ENCODE results near the gene NSL1.

NSL1 gene

DNA sequence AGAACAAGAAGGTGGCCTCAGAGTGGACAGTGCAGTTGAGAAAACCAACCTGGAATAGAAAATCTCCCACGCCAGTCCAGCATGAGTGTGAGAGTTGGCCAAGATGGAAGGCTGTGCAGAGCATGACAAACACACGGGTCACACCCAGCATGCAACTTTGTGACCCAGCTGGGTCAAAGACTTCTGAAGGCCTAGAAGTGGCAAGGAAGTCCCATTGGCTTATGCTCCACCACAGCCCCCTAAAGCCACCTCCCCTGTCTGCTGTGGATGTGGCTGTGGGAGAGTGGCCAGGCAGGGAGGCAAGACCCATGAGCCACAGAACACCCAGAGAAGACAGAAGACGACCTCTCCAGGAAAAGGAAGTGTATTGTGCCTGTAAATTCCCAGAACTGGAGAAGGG, 105.5 kb downstream of the NSL1 start:
- Histone ChIP-seq H3K9ac (ENCODE audit: low read depth, low read length) (no peak overlapping the region), H3K27ac (ENCODE audit: low read length) (no peak overlapping the region), H4K20me1 (ENCODE audit: insufficient read depth, low read length) (no peaks in the 10 kb centered on the region), H3K4me3 (ENCODE audit: low read depth in 1 of 2, low read length in 2 of 2) (no peak overlapping the region), H2AFZ (ENCODE audit: low read depth, low read length) (no peak overlapping the region), H3K79me2 (ENCODE audit: insufficient read depth, low read length) (no peaks in the 10 kb centered on the region), H3K4me1 (ENCODE audit: insufficient read depth, low read length) (peaks cover 9% of the 10 kb centered on the region; the same call in 1 of the 2 replicates), H3K4me2 (ENCODE audit: insufficient read depth, low read length) (no peak overlapping the region), H3K36me3 (ENCODE audit: insufficient read depth, low read length) (no peaks in the 10 kb centered on the region), H3K9me3 (ENCODE audit: insufficient read depth, low read length, severe bottlenecking) (no peaks in the 10 kb centered on the region), H3K27me3 (ENCODE audit: insufficient read depth, low read length, poor library complexity) (no peaks in the 10 kb centered on the region)
- DNase-seq = no peak
- TF ChIP-seq, protein P1, sequence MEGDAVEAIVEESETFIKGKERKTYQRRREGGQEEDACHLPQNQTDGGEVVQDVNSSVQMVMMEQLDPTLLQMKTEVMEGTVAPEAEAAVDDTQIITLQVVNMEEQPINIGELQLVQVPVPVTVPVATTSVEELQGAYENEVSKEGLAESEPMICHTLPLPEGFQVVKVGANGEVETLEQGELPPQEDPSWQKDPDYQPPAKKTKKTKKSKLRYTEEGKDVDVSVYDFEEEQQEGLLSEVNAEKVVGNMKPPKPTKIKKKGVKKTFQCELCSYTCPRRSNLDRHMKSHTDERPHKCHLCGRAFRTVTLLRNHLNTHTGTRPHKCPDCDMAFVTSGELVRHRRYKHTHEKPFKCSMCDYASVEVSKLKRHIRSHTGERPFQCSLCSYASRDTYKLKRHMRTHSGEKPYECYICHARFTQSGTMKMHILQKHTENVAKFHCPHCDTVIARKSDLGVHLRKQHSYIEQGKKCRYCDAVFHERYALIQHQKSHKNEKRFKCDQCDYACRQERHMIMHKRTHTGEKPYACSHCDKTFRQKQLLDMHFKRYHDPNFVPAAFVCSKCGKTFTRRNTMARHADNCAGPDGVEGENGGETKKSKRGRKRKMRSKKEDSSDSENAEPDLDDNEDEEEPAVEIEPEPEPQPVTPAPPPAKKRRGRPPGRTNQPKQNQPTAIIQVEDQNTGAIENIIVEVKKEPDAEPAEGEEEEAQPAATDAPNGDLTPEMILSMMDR (IDR thresholded peaks at IDR 0.05; ENCODE audit: borderline replicate concordance, extremely low read depth, low read length, poor library complexity, severe bottlenecking) = no peak
- no peak for TF ChIP-seq EZH2 (IDR thresholded peaks at IDR 0.05; ENCODE audit: borderline replicate concordance, low read depth, low read length, severe bottlenecking)
- no peak for ATAC-seq (ENCODE audit: insufficient read depth, low read depth)

DNA sequence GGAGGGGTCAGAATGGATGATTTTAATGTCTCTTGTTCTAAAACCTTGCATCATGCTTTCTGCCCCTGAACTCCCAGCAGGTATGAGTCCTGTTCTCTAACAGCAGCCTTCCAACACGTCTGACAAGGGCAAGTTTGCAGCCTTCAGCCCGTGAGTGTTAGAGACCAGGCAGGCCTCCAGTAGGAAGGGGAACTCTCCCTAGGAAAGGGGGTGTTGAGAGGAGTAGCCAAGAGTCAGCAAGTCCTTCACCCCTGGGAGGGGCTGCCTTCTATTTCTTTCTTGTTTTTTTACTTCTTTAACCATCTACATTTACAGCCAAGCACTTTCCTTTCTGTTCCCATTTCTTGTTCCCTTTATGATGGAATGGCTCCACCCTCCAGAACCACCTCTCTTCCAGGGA, 106.1 kb downstream of the NSL1 start:
- no peak overlapping the region for H3K27ac ChIP-seq (ENCODE audit: low read length)
- H3K79me2 ChIP-seq (ENCODE audit: insufficient read depth, low read length) = no peaks in the 10 kb centered on the region
- no peak overlapping the region for H3K4me3 ChIP-seq (ENCODE audit: low read depth in 1 of 2, low read length in 2 of 2)
- no peak for TF ChIP-seq EZH2 (IDR thresholded peaks at IDR 0.05; ENCODE audit: borderline replicate concordance, low read depth, low read length, severe bottlenecking)
- TF ChIP-seq, protein P1 (IDR thresholded peaks at IDR 0.05; ENCODE audit: borderline replicate concordance, extremely low read depth, low read length, poor library complexity, severe bottlenecking) = no peak
- H3K9me3 ChIP-seq (ENCODE audit: insufficient read depth, low read length, severe bottlenecking) = no peaks in the 10 kb centered on the region
- H3K9ac ChIP-seq (ENCODE audit: low read depth, low read length) = no peak overlapping the region
- ATAC-seq (ENCODE audit: insufficient read depth, low read depth) (no peak), DNase-seq (no peak)
- H2AFZ ChIP-seq (ENCODE audit: low read depth, low read length) = no peak overlapping the region
- H3K27me3 ChIP-seq (ENCODE audit: insufficient read depth, low read length, poor library complexity) = no peaks in the 10 kb centered on the region
- H3K4me1 ChIP-seq (ENCODE audit: insufficient read depth, low read length) = peaks cover 9% of the 10 kb centered on the region; the same call in 1 of the 2 replicates
- no peak overlapping the region for H3K4me2 ChIP-seq (ENCODE audit: insufficient read depth, low read length)
- H4K20me1 ChIP-seq (ENCODE audit: insufficient read depth, low read length) = no peaks in the 10 kb centered on the region
- H3K36me3 ChIP-seq (ENCODE audit: insufficient read depth, low read length) = no peaks in the 10 kb centered on the region

DNA sequence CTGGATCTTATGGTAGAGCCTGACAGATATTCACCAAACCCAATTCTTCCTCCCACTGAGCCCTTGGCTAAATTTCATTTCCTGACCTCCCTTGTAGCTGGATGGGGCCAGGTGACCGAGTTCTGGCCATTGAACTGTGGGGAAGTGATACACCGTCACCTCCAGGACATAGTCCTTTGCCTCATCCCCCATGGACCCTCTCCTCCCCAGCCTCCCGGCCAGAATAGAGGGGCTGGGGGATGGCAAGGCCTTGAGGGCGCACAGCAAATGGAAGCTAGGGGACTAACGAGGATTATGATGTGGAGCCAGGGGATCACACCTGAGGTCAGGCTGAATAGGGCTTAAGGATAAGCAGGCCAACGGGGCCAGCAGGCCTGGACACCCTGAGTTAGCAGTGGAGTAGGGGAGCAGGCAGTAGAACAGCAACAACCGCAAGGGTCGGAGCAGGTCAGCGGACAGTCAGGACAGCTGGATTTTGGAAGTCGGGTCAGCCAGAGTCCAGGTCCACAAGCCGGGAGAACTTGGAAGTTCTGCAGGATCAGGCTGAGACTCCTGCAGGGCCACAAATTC, 107.0 kb downstream of the NSL1 start:
- Histone ChIP-seq H3K9ac (ENCODE audit: low read depth, low read length) (no peak overlapping the region), H2AFZ (ENCODE audit: low read depth, low read length) (no peak overlapping the region), H3K27me3 (ENCODE audit: insufficient read depth, low read length, poor library complexity) (no peaks in the 10 kb centered on the region), H3K36me3 (ENCODE audit: insufficient read depth, low read length) (no peaks in the 10 kb centered on the region), H3K27ac (ENCODE audit: low read length) (no peak overlapping the region), H3K4me3 (ENCODE audit: low read depth in 1 of 2, low read length in 2 of 2) (no peak overlapping the region), H4K20me1 (ENCODE audit: insufficient read depth, low read length) (no peaks in the 10 kb centered on the region), H3K4me1 (ENCODE audit: insufficient read depth, low read length) (peaks cover 9% of the 10 kb centered on the region; the same call in 1 of the 2 replicates), H3K9me3 (ENCODE audit: insufficient read depth, low read length, severe bottlenecking) (no peaks in the 10 kb centered on the region), H3K79me2 (ENCODE audit: insufficient read depth, low read length) (no peaks in the 10 kb centered on the region), H3K4me2 (ENCODE audit: insufficient read depth, low read length) (no peak overlapping the region)
- no peak for ATAC-seq (ENCODE audit: insufficient read depth, low read depth)
- TF ChIP-seq EZH2 (IDR thresholded peaks at IDR 0.05; ENCODE audit: borderline replicate concordance, low read depth, low read length, severe bottlenecking) = no peak
- TF ChIP-seq, protein P1 (IDR thresholded peaks at IDR 0.05; ENCODE audit: borderline replicate concordance, extremely low read depth, low read length, poor library complexity, severe bottlenecking) = no peak
- no peak for DNase-seq
